ENCODE results near the gene PPM1H. TPM values are rescaled to one million over a fixed set of nuclear protein-coding genes. Genes with fewer than 3 reads are reported as not detected.
A peak's percentile ranks its signal among the peaks of the same experiment; 100 is the strongest.

The PPM1H gene
- total RNA-seq, 1 donor from 2014 or later = 15.7 TPM

DNA sequence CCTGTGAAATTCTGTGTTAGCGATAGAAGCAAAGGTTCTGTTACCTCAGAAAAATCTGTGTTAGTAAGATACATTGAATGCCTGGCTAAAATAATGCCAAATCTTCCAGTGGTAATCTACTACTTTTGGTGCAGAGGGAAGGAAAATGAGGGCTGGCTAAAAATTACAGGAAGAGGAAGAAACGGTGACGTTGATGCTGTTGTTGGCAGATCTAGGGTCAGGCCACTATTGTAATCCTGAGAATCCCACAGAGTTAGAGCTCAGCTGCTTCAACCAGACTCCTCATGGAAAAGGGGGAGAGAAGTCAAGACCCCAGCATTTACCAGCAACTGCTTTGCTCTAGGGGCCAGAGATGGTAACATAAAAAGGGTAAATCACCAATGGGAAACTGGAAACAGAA lies 145.1 kb downstream of the PPM1H start:
- H3K27ac Mint-ChIP-seq = no peak overlapping the region
- H3K4me3 Mint-ChIP-seq = no peak overlapping the region
- no peak for DNase-seq (ENCODE audit: low spot score in 2 of 2, unreplicated experiment in 2 of 2)
- H3K27me3 Mint-ChIP-seq (ENCODE audit: low read depth) = no peaks in the 10 kb centered on the region
- TF ChIP-seq, protein P1, sequence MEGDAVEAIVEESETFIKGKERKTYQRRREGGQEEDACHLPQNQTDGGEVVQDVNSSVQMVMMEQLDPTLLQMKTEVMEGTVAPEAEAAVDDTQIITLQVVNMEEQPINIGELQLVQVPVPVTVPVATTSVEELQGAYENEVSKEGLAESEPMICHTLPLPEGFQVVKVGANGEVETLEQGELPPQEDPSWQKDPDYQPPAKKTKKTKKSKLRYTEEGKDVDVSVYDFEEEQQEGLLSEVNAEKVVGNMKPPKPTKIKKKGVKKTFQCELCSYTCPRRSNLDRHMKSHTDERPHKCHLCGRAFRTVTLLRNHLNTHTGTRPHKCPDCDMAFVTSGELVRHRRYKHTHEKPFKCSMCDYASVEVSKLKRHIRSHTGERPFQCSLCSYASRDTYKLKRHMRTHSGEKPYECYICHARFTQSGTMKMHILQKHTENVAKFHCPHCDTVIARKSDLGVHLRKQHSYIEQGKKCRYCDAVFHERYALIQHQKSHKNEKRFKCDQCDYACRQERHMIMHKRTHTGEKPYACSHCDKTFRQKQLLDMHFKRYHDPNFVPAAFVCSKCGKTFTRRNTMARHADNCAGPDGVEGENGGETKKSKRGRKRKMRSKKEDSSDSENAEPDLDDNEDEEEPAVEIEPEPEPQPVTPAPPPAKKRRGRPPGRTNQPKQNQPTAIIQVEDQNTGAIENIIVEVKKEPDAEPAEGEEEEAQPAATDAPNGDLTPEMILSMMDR (IDR thresholded peaks at IDR 0.05; ENCODE audit: unreplicated experiment) = no peak
- H3K36me3 Mint-ChIP-seq = no peaks in the 10 kb centered on the region
- no peaks in the 10 kb centered on the region for H3K9me3 Mint-ChIP-seq
- peaks cover 56% of the 10 kb centered on the region for H3K4me1 Mint-ChIP-seq

DNA sequence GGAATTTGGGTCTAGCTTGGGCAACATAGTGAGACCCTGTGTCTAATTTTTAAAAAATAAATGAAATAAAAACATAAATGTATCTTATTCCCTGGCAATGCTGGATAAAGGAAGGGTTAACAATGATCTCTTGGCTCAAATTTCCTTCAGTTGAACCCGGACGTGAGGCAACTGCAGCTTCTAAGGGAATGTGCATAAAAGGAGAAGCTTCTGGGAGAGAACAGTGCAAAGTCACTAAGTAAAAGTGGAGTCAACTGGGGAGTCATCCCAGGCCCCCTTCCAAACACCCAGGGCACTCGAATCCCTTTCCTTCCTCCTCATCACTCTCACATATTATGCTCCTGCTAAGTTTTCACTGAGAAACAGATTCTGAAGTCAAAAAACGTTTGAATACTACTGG lies 147.3 kb downstream of the PPM1H start:
- H3K4me1 Mint-ChIP-seq = peaks cover 59% of the 10 kb centered on the region
- H3K27me3 Mint-ChIP-seq (ENCODE audit: low read depth) = no peaks in the 10 kb centered on the region
- no peak overlapping the region for H3K4me3 Mint-ChIP-seq
- TF ChIP-seq, protein P1 (IDR thresholded peaks at IDR 0.05; ENCODE audit: unreplicated experiment) = no peak
- DNase-seq (ENCODE audit: low spot score in 2 of 2, unreplicated experiment in 2 of 2) = no peak
- H3K36me3 Mint-ChIP-seq = no peaks in the 10 kb centered on the region
- H3K27ac Mint-ChIP-seq = peak overlapping the region; percentile 71
- no peaks in the 10 kb centered on the region for H3K9me3 Mint-ChIP-seq

DNA sequence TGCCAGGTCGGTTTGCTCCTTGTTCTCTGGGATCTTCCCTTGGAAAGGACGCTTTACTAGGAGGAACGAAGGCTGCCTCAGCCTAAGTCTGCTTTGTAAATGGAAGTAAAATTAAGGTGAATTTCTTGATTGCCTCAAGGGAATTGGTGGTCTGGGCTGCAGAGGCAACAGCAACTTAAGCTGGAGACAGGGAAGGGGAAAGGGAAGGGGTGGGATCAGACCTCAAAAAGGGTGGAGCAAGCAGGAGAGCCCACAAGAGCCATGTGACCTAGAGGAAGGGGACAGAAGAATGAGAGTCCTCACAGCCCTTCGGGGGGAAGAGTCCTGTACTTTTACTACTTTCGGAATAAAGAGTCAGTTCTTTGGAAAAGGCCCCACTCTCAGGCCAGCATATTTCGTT lies 147.9 kb downstream of the PPM1H start:
- TF ChIP-seq, protein P1 (IDR thresholded peaks at IDR 0.05; ENCODE audit: unreplicated experiment) = no peak
- H3K4me3 Mint-ChIP-seq = no peak overlapping the region
- no peaks in the 10 kb centered on the region for H3K36me3 Mint-ChIP-seq
- no peak for DNase-seq (ENCODE audit: low spot score in 2 of 2, unreplicated experiment in 2 of 2)
- H3K27me3 Mint-ChIP-seq (ENCODE audit: low read depth) = no peaks in the 10 kb centered on the region
- H3K4me1 Mint-ChIP-seq = peaks cover 55% of the 10 kb centered on the region
- peak overlapping the region; percentile 94 for H3K27ac Mint-ChIP-seq
- H3K9me3 Mint-ChIP-seq = no peaks in the 10 kb centered on the region

DNA sequence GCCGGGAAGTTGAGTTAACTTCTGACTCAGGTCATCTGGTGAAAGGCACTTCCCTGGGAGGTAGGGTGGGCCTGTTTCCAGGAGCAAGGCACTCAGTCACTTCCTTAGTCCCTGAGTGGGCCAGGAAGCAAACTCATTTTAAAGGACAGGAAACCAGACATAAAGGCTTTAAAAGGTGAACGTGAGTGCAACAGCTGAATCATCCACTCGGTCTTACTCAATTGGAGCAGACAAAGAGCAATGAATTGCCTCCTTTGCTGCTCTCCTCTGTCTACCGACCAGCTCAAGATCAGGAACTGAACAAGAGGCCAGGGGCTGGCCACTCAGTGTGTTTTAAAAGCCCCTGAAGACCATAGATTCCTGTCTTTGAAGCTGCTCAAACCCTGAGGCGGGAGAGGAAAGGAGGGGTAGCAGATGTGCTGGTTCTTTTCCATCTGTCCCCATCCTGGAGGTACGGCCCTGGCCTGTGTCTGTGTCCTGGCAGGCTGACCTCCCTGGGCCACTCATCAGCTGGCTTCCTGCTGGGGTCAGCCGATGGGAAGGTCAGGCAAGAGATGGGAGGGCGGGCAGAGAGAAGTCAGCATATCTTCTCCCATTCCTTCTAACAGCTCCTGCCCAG lies 148.9 kb downstream of the PPM1H start:
- Mint-ChIP-seq H3K9me3 (no peaks in the 10 kb centered on the region), H3K4me3 (no peak overlapping the region), H3K4me1 (peaks cover 53% of the 10 kb centered on the region), H3K27me3 (ENCODE audit: low read depth) (no peaks in the 10 kb centered on the region), H3K36me3 (no peaks in the 10 kb centered on the region), H3K27ac (peak overlapping the region; percentile 94)
- no peak for DNase-seq (ENCODE audit: low spot score in 2 of 2, unreplicated experiment in 2 of 2)
- TF ChIP-seq, protein P1 (IDR thresholded peaks at IDR 0.05; ENCODE audit: unreplicated experiment) = no peak

DNA sequence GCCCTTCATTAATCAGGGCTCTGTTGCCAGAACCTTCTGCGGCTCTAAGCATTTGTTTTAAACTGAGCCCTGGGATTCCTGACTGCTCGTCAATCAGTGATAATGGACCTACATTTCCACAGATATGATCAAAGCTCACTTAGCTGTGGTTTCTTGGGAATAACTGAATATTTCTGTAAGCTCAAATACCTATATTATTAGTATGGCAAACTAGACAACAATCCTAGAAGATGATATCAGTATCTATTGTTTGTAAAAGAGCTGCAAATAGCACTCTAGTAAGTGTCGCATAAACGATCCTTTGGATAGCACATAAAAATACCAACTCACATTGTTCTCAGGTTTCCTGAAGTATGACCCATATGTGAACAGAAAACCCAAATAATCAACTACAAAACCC lies 150.4 kb downstream of the PPM1H start:
- Mint-ChIP-seq H3K36me3 (no peaks in the 10 kb centered on the region), H3K9me3 (no peaks in the 10 kb centered on the region), H3K27ac (no peak overlapping the region), H3K27me3 (ENCODE audit: low read depth) (no peaks in the 10 kb centered on the region), H3K4me1 (peaks cover 46% of the 10 kb centered on the region), H3K4me3 (no peak overlapping the region)
- TF ChIP-seq, protein P1 (IDR thresholded peaks at IDR 0.05; ENCODE audit: unreplicated experiment) = no peak
- DNase-seq (ENCODE audit: low spot score in 2 of 2, unreplicated experiment in 2 of 2) = no peak

DNA sequence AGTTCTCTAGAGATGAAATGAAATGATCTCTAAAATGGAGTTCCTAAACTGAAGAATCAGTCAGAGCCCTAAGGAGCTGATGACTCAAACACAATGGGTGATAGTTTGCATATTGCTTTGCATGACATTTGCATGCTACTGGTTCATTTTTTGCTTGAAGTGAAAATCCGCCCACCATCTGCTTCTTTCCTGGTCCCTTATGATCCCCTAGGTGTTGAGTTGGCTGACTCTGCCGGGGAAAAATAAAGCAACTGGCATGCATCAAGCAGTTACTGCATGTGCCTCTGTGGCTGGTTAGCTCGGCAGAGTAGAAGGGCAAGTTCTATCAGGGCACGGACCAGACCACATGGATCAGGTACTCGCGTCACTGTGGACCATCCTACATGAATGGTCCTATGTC lies 151.1 kb downstream of the PPM1H start:
- no peaks in the 10 kb centered on the region for H3K36me3 Mint-ChIP-seq
- no peaks in the 10 kb centered on the region for H3K27me3 Mint-ChIP-seq (ENCODE audit: low read depth)
- H3K9me3 Mint-ChIP-seq = no peaks in the 10 kb centered on the region
- peaks cover 46% of the 10 kb centered on the region for H3K4me1 Mint-ChIP-seq
- TF ChIP-seq, protein P1 (IDR thresholded peaks at IDR 0.05; ENCODE audit: unreplicated experiment) = no peak
- no peak for DNase-seq (ENCODE audit: low spot score in 2 of 2, unreplicated experiment in 2 of 2)
- no peak overlapping the region for H3K4me3 Mint-ChIP-seq
- peak overlapping the region; percentile 60 for H3K27ac Mint-ChIP-seq
